SJCRH30 (cell line): ENCODE measurements around the gene LIF. TPM values are rescaled to one million over a fixed set of nuclear protein-coding genes. Genes with fewer than 3 reads are reported as not detected.

Experiments
- DNase-seq, 2 experiments: peaks; one replicate each; pipeline ENCODE4 v3.0.0-alpha.2; 2015 to 2020
- H3K27ac ChIP-seq: fragments of 250-450 bp; sonication (Bioruptor Pico); 2 replicates; pipeline ENCODE4 v1.5.1; 2020; ENCODE audit warnings: mild to moderate bottlenecking, moderate library complexity
- H3K27me3 ChIP-seq: fragments of 250-450 bp; sonication (Bioruptor Pico); 2 replicates; pipeline ENCODE4 v1.5.1; 2020; ENCODE audit warnings: mild to moderate bottlenecking, moderate library complexity
- H3K36me3 ChIP-seq: fragments of 250-450 bp; sonication (Bioruptor Pico); 2 replicates; pipeline ENCODE4 v1.5.1; 2020; ENCODE audit warnings: mild to moderate bottlenecking, moderate library complexity
- H3K4me1 ChIP-seq: fragments of 250-450 bp; sonication (Bioruptor Pico); 2 replicates; pipeline ENCODE4 v1.5.1; 2020; ENCODE audit warnings: mild to moderate bottlenecking, moderate library complexity
- H3K4me3 ChIP-seq: fragments of 250-450 bp; sonication (Bioruptor Pico); 2 replicates; pipeline ENCODE4 v1.5.1; 2020; ENCODE audit warnings: mild to moderate bottlenecking, moderate library complexity
- H3K9me3 ChIP-seq: fragments of 250-450 bp; sonication (Bioruptor Pico); replicated peaks from 2 replicates; pipeline ENCODE4 v1.5.1; 2020; ENCODE audit warnings: mild to moderate bottlenecking, moderate library complexity
- total RNA-seq: library from RNA; depleted of rRNA; stranded (reverse); fragments of >200 nt; shearing (Covaris generic); gene quantifications from 2 replicates; pipeline ENCODE4 v1.2.3, GENCODE V29; 2014; rRNA removed

The LIF gene
- total RNA-seq, 1 experiment from 2014 or later, result 1.7 TPM

DNA sequence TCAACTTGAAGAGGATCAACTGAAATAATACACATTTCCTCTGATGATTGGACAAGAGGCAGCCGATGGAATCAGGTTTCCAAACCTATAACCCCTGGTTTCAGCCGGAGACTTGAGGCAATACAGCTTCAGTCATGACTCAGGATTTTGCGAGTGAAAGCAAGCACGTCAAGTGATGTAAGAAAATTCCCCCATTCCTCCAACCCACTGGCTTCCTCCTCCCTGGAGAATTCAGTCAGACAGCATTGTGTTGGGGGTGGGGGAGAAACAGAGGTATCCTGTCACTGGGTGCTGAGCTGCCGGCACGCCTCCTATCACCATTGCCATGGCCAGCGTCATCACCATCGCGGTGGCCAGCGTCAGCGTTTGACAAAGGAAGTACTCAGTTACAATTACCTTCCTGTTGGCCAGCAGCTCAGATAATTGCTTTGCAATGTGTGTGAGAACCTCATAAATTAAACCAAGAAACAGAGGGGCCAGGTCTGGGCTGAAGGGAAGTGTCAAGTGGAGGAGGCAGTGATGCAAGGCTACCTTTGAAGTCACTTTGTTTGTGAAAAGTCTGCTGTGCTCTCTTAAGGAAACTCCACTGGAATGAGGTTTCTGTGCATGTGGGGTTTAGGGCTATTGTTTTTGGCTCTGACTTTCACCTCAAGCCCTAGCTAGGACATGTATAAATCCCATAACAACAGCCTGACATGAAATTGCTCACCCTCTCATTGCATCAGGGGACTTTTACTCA, 50.2 kb downstream of the LIF start:
- DNase-seq, result peak; percentile 89 to 93
- Histone ChIP-seq H3K4me3 (no peak overlapping the region), H3K9me3 (no peaks in the 10 kb centered on the region; the same call in 1 of the 2 replicates), H3K4me1 (peaks cover 21% of the 10 kb centered on the region), H3K36me3 (no peaks in the 10 kb centered on the region), H3K27ac (peak overlapping the region; percentile 66), H3K27me3 (no peaks in the 10 kb centered on the region)

DNA sequence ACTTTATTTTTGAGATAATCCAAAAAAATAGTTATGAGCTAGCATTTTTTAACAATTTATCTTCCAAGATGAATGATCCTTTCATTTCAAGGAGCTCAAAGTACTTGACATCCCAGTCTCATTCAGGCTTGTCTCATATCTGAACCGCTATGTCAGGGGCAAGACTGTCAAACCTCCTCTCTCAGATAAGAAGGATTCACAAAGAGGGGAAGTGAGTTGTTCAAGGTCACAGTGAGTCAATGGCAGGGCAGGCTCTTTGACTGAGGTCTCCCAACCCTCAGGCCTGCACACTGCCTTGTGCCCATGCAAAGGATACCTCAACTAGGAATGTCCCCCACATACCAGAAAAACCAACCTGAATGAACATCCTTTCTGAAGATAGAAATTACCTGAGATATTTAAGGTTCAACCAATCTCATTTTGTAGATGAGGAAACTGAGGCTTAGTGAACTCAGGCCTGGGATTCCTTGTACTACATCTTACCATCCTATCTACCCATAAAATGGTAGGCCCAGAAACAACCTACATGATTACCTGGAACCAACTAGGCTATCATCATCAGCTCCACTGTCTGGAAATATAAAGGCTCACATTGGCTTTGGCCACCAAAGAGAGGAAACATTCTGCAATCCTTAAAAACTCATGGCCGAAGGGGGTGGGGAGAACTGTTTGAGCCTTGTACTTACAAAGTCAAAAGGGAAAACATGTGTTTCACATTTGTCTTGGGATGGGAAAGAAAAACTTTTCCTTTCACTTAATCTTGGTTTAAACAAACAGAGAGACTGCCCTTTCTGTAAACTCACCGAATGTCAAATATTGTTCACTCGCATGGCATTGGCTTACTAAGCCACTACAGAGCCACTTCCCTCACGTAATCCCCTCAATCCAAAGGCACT, 51.1 kb downstream of the LIF start:
- Histone ChIP-seq H3K4me1 (peaks cover 30% of the 10 kb centered on the region), H3K4me3 (peak overlapping the region; percentile 3), H3K27ac (peak overlapping the region; percentile 66), H3K27me3 (no peaks in the 10 kb centered on the region), H3K9me3 (peaks cover 3% of the 10 kb centered on the region), H3K36me3 (no peaks in the 10 kb centered on the region)
- no peak for DNase-seq

DNA sequence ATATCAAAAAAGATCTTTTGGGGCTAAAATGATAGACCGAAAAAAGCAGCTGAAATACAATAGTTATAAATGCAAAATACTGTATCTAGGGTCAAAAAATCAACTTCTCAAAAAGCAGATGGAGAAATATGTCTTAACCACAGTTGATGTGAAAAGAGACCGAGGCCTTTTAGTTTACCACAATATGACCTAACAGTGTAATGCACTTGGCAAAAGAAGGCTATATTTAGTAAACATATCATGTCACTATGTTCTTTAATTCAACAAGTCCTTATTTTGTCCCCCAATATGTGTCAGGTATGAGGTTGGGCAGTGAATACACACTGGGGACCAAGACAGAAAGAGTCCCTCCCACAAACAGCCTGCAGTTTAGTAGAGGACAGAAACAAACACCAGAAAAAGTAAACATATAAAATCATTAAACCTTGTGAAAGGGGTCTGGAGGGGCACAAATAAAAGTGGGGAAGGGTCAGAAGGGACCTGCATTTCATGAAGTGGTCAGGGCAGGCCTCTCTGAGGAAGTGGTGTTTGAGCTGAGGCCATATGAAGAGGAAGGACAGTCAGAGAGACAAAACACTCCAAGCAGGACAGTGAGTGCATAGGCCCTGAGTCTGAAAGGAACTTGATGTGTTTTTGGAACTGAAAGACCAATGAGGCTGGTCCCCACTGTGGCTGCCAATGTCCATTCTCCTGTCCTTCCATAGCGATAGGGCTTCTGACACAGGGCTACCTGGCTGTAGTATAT, 53.4 kb downstream of the LIF start:
- H3K36me3 ChIP-seq, result no peaks in the 10 kb centered on the region
- no peak overlapping the region for H3K27ac ChIP-seq
- no peak for DNase-seq
- H3K9me3 ChIP-seq, result peaks cover 3% of the 10 kb centered on the region
- H3K4me1 ChIP-seq, result peaks cover 34% of the 10 kb centered on the region
- no peak overlapping the region for H3K4me3 ChIP-seq
- H3K27me3 ChIP-seq, result no peaks in the 10 kb centered on the region

DNA sequence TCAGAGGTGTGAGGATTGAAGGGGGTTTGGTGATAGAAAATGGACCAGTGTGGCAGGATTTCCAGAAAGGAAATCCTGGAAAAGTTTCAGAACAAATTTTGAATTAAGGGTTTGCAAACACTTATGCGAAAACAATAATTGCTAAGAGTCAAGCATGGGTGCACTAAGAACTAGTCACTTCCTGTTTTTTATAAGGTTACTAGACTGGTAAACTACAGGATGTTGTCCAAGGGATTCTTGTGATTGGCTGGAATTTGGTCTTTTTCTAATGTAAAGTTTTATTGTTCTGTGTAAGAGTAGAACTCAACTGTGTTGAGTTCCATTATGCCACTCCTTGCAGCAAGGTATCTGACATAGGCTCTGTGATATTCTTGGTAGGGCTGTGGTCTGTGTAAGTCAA, 54.1 kb downstream of the LIF start:
- Histone ChIP-seq H3K27ac (no peak overlapping the region), H3K4me3 (no peak overlapping the region), H3K27me3 (no peaks in the 10 kb centered on the region), H3K36me3 (no peaks in the 10 kb centered on the region), H3K4me1 (peaks cover 34% of the 10 kb centered on the region), H3K9me3 (peaks cover 3% of the 10 kb centered on the region)
- DNase-seq, result no peak

DNA sequence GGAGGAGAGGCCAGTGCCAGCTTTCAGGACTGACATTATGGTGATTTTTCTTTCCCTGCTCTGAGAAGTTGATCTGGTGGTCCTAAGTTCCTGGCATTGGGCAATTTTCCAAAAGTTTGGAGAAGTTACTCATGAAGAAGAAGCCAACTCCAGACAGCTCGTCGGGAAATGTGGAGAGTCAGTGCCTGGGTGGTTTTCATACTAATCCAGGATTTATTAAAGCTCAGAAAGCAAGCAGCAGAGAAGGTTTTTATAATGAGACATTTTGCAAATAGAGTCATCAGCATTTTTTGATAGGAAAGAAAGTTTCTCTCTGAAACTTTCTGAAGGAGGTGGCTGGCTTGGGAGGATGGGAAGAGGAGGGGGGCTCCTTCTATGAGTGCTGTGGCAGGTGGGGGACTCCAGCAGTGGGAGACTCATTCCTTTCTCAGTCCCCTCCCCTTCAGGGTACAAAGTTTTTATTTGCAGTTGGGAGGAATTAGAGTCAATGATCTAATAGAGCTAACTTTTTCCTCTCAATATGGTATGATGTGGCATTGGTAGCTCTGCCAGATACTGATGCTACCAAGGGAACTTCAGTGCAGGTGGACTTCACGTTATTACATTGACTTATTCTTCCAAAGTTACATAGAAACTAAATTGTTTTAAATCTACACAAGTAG, 55.4 kb downstream of the LIF start:
- Histone ChIP-seq H3K27ac (no peak overlapping the region), H3K4me1 (peaks cover 29% of the 10 kb centered on the region)
- DNase-seq, result no peak

DNA sequence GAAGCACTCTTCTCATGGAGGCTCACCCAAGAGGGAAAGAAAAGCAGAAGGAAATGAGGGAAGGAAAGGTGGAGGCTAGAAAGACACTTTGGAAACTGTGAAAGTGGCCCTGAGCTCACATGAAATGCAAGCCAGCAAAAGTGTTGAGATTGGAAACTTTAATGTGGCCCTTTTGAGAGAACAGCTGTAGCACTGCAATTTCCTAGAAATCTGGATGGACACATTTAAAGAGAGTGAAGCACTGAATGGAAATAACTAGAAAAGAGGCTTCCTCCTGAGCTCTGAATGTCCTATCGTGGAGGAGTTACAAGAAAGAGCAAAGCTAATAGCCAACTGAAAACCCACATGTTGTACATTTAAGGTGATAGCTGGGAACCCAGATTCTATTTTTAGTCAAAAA, 56.0 kb downstream of the LIF start:
- Histone ChIP-seq H3K36me3 (no peaks in the 10 kb centered on the region), H3K27ac (no peak overlapping the region), H3K9me3 (peaks cover 3% of the 10 kb centered on the region; the same call in 1 of the 2 replicates), H3K27me3 (no peaks in the 10 kb centered on the region), H3K4me1 (peaks cover 34% of the 10 kb centered on the region), H3K4me3 (no peak overlapping the region)
- DNase-seq, result no peak

More for the DNA sequence above, 55.4 kb downstream of the LIF start:
- no peaks in the 10 kb centered on the region for H3K27me3 ChIP-seq
- H3K9me3 ChIP-seq, result peaks cover 3% of the 10 kb centered on the region; the same call in 1 of the 2 replicates
- no peak overlapping the region for H3K4me3 ChIP-seq
- no peaks in the 10 kb centered on the region for H3K36me3 ChIP-seq

Other genes with a start within 250 kb of the LIF start
- gene HORMAD2, start 166.3 kb downstream of the LIF start, total RNA-seq, result not detected in 2 replicates
- not detected in 2 replicates for gene OSM, start 20.1 kb upstream of the LIF start, total RNA-seq
- 1.2 and 2.1 TPM in 2 replicates for gene CASTOR1, start 42.7 kb upstream of the LIF start, total RNA-seq
- 4.8 and 5.8 TPM in 2 replicates for gene TBC1D10A, start 80.2 kb upstream of the LIF start, total RNA-seq
- 45.2 and 64.7 TPM in 2 replicates for gene SF3A1, start 110.1 kb upstream of the LIF start, total RNA-seq
- gene CCDC157, start 110.2 kb upstream of the LIF start, total RNA-seq, result 1.2 TPM in 2 replicates
- 4.1 and 7.3 TPM in 2 replicates for gene RNF215, start 140.7 kb upstream of the LIF start, total RNA-seq
- 1.4 and 3.4 TPM in 2 replicates for gene SEC14L2, start 150.3 kb upstream of the LIF start, total RNA-seq
- gene MTFP1, start 179.0 kb upstream of the LIF start, total RNA-seq, result 19.6 and 25.5 TPM in 2 replicates
- not detected in 2 replicates for gene SEC14L3, start 225.3 kb upstream of the LIF start, total RNA-seq